ENCODE results near the gene DCAKD. TPM values are rescaled to one million over a fixed set of nuclear protein-coding genes. Genes with fewer than 3 reads are reported as not detected.

Gene DCAKD
- polyA plus RNA-seq, 3 donors from 2014 or later = 8.3 to 22.9 (median 9.3) TPM

DNA sequence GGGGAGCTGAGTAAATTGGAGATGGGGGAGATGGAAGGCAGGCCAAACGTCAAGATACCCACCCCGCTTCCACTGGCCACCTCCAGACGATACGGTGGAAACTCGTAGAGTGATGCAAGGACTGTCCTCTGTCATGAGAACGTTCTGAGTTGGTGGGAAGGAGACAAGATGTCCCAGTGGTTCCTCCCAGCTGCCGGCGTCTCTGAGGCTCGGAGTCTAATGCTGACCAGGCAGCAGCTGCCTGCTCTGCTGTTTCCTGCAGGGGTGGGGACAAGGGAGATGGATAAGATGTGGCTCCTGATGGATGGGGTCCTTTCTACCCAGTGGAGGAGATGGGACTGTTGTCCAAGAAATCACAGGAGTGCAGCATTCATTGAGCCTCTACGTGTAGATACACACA is 55.1 kb downstream of the DCAKD start:
- peaks cover 0 to 9% (median under 1%) of the 10 kb centered on the region in 6 donors for H3K9me3 Mint-ChIP-seq
- no peak for DNase-seq
- no peak overlapping the region for H3K4me3 Mint-ChIP-seq
- peaks cover 2 to 18% (median 7%) of the 10 kb centered on the region in 3 donors for H3K27me3 Mint-ChIP-seq (ENCODE audit: low read depth in 3 of 3)
- no peaks in the 10 kb centered on the region for H3K36me3 Mint-ChIP-seq
- H3K27ac Mint-ChIP-seq = no peak overlapping the region
- H3K4me1 Mint-ChIP-seq = no peaks in the 10 kb centered on the region

DNA sequence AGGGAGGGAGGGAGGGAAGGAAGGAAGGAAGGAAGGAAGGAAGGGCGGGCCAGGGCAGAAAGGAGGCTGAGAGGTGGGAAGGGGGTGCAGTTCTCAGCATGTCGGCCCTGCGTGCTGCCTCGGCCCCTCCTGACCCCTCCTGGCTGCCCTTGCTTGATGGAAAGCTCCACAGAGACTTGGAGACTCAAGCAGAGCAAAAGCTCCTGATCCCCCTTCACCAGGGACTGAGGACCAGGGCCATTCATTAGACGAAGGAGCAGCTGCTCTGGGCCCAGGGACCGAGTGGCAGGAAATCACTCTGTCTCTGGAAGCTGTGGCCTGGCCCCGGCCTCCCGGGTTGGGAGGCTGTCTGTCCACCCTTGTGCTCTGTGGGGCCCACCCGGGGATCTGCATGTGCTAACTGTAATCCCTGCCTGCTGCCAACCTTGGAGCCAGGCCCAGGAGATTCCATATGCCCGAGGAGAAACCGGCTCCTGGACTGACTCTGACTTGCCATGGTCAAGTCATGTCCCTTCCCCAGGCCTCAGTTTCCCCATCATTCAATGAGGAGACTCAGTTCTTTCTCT is 55.9 kb downstream of the DCAKD start:
- H3K27ac Mint-ChIP-seq = no peak overlapping the region
- no peak for DNase-seq
- no peaks in the 10 kb centered on the region for H3K4me1 Mint-ChIP-seq
- peaks cover 0 to 9% (median under 1%) of the 10 kb centered on the region in 6 donors for H3K9me3 Mint-ChIP-seq
- peaks cover 2 to 17% (median 8%) of the 10 kb centered on the region in 3 donors for H3K27me3 Mint-ChIP-seq (ENCODE audit: low read depth in 3 of 3)
- no peak overlapping the region for H3K4me3 Mint-ChIP-seq
- H3K36me3 Mint-ChIP-seq = no peaks in the 10 kb centered on the region

DNA sequence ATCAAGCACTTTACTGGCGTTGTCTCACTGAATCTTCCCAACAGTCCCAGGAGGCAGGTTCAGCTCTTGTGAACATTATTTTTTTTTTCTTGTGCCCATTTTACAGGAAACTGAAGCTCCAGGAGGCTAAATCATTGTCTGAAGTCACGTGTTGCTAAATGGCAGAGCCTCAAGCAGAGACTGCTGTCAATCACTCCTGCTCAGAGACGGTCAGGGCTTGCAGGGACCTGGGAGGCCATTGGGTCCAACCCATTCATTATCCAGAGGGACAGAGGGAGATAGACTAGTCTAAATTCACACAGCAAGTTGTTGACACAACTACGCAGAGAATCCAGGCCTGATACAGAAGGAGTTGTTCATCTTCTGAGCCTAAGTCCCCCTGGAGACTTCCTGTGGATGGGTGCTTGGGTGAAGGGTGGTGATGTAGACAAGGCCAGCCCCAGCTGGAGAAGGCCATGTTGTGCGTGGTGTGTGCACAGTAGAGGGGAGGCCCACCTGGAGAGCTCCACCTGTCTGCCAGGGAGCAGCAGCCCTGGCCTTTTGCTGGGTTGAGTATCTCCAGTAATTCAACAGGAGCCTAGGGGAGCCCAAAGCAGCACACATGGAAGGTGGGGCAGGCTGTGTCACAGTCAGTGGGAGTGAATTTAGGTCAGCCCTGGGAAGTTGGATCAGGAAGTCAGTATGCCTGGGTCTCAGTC is 59.0 kb downstream of the DCAKD start:
- H3K27ac Mint-ChIP-seq = no peak overlapping the region
- H3K27me3 Mint-ChIP-seq (ENCODE audit: low read depth in 3 of 3) = peaks cover 0 to 23% (median 5%) of the 10 kb centered on the region in 3 donors
- no peak for DNase-seq
- H3K36me3 Mint-ChIP-seq = no peaks in the 10 kb centered on the region
- peaks cover 0 to 2% (median 0%) of the 10 kb centered on the region in 6 donors for H3K9me3 Mint-ChIP-seq
- no peaks in the 10 kb centered on the region for H3K4me1 Mint-ChIP-seq
- H3K4me3 Mint-ChIP-seq = no peak overlapping the region

DNA sequence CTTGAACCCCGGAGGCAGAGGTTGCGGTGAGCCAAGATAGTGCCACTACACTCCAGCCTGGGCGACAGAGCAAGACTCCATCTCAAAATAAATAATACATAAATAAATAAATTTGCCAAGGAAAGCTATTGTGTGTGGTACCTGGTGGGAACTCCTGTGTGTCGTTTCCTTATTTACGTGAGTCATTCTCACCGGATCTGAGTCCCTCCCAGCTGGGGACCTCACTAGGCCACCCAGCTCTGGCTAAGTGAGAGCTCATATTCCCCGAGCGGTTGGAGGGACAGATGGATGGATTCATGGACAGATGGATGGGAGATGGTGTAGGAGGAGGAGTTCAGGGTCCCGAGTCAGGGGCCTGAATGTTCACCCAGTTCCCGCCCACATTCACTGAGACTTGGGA is 60.4 kb downstream of the DCAKD start:
- Mint-ChIP-seq H3K9me3 (no peaks in the 10 kb centered on the region), H3K27me3 (ENCODE audit: low read depth in 3 of 3) (peaks cover 5 to 24% (median 10%) of the 10 kb centered on the region in 3 donors), H3K4me3 (no peak overlapping the region), H3K27ac (no peak overlapping the region), H3K36me3 (no peaks in the 10 kb centered on the region), H3K4me1 (no peaks in the 10 kb centered on the region)
- DNase-seq = no peak

DNA sequence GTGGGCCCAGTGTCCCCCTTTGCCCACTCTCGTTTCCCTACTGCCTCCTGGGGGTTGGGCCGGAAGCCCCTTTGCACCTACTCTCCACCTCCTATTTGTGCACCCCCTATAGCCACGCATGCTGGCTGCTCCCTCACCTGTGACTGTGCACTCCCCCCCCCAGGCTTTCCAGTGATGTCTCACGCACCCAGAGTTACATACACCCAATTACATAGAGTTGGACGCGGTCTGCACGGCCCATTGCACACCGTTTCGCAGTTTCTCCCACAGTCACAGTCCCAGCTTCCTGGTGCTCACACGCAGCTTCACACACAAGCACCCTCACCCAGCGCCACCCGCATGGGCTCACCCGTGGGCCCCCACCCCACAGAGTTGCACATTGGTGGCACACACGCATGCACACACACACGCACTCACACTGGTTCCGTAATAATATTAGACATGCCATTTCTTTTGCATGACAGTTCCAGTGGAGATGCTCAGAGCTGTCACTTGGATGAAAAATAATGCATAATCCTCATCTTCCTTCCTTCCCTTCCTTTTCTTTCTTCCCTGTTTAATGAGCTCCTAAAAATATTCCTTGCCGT is 61.8 kb downstream of the DCAKD start:
- peaks cover 5 to 24% (median 14%) of the 10 kb centered on the region in 3 donors for H3K27me3 Mint-ChIP-seq (ENCODE audit: low read depth in 3 of 3)
- no peak overlapping the region for H3K4me3 Mint-ChIP-seq
- H3K36me3 Mint-ChIP-seq = no peaks in the 10 kb centered on the region
- no peak for DNase-seq
- H3K27ac Mint-ChIP-seq = no peak overlapping the region
- no peaks in the 10 kb centered on the region for H3K4me1 Mint-ChIP-seq
- H3K9me3 Mint-ChIP-seq = no peaks in the 10 kb centered on the region

DNA sequence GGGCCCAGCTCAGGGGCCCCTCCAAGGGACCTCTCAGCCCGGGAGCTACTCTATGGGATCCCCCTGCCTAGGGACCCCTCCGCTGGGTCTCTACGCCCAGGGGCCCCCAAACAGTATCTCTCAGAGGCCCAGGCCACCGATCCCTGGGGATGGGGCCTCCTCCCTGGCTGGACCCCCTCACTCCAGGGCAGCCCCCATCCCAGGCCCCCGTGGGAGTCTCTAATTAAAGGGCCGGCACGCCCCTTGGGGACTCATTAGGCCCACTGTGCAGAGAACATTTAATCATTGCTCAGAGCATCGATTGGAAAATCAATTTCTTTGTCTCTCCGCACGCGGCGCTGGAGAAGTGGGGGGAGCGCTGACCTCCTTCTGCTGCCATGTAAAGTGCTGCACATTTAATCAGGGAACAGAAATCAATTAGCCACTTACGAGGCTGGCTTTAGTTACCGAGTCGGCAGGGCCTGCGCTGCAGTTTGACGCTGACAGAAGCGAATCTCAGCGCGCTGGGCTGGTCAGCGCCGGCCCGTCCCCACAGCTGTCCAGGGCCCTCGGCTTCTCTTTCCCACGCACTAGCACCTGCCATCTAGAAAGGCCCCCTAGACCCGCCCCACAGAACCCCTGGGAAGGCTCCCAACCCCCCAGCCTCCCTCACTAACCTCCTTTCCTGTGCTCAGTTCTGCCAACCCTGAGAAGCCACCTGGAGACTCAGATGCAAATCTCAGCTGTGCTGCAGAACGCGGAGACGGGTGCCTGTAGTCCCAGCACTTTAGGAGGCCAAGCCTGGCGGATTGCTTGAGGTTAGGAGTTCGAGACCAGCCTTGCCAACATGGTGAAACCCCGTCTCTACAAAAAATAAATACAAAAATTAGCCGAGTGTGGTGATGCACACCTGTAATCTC is 63.1 kb downstream of the DCAKD start:
- Mint-ChIP-seq H3K27me3 (ENCODE audit: low read depth in 3 of 3) (peaks cover 5 to 19% (median 14%) of the 10 kb centered on the region in 3 donors), H3K9me3 (no peaks in the 10 kb centered on the region), H3K36me3 (no peaks in the 10 kb centered on the region), H3K4me1 (no peaks in the 10 kb centered on the region), H3K27ac (no peak overlapping the region), H3K4me3 (no peak overlapping the region)
- DNase-seq = no peak

DNA sequence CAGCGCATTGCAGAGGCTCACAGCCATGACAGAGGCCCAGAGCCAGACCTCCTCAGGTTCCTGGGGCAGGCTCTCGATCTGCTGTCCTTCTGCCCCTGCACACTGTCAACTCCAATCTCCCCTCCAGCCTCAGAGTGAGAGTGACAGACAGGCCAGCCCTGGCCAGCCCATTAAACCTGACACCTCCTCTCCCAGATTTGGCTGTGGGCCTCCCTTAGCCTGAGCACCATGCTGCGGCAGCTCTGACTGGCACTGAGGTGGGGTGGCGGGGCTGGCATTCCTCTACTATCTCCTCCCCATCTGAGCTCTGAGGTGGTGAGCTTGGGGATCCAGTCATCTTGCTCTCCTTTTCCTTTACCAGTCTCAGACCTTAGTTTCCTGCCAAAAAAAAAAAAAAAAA is 67.9 kb downstream of the DCAKD start:
- no peak overlapping the region for H3K27ac Mint-ChIP-seq
- H3K4me1 Mint-ChIP-seq = no peaks in the 10 kb centered on the region
- no peaks in the 10 kb centered on the region for H3K36me3 Mint-ChIP-seq
- no peak overlapping the region for H3K4me3 Mint-ChIP-seq
- no peak for DNase-seq
- H3K9me3 Mint-ChIP-seq = no peaks in the 10 kb centered on the region
- H3K27me3 Mint-ChIP-seq (ENCODE audit: low read depth in 3 of 3) = peaks cover 8 to 18% (median 16%) of the 10 kb centered on the region in 3 donors

DNA sequence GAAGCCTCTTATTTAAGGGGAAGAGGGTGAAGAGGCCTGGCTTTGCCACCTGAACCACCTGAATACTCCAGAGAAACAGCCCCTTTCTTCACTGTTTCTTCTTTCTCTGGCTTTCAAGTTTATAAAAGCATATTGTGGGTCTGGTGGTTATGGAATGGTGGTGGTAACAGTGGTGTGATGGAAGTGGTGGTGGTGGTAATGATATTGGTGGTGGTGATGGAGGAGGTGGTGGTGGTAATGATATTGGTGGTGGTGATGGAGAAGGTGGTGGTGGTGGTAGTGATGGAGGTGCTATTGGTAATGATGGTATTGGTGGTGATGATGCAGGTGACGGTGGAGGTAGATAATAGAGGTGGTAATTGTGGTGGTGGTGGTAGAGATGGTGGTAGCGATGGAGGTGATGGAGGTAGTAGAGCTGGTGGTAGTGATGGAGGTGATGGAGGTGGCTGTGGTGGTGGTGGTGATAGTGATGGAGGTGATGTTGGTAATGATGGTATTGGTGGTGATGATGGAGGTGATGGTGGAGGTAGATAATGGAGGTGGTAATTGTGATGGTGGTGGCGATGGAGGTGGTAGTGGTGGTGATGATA is 69.2 kb downstream of the DCAKD start:
- Mint-ChIP-seq H3K36me3 (no peaks in the 10 kb centered on the region), H3K27me3 (ENCODE audit: low read depth in 3 of 3) (peaks cover 8 to 16% (median 12%) of the 10 kb centered on the region in 3 donors), H3K4me1 (no peaks in the 10 kb centered on the region), H3K9me3 (no peaks in the 10 kb centered on the region), H3K4me3 (no peak overlapping the region), H3K27ac (no peak overlapping the region)
- no peak for DNase-seq

DNA sequence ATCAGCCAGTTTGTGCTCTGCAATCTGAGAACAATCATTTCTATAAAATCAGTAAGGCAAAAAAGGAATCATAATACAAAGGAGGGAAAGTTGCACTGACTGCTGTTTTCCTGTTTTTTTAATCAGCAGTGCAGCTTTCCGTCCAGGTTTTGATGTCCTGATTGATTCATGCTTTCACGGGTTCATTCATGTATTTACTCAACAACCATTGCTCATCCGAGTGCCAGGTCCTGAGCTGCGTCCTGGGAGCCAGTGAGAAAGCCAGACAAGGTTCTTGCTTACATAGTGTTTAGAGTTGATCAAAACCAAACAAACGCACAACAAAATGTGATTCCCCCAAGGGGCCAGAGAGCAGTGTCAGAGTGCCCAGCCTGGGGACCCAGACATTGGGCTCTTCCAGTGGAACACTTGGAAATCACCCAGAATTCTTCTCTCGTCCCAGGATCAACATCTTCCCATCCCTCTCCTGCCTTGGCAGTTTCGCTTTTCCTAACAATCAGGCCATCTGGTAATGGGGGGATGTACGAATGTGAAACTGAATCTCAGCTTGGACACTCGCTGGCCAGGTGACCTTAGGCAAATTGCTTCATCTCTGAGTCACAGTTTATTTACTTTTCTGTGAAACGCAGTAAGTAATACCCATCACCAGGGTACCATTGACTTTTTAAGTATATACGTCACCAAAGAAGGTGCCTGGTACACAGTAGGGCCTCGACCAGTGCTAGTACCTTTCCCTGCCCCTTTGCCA is 70.0 kb downstream of the DCAKD start:
- no peaks in the 10 kb centered on the region for H3K36me3 Mint-ChIP-seq
- H3K4me1 Mint-ChIP-seq = no peaks in the 10 kb centered on the region
- no peak overlapping the region for H3K27ac Mint-ChIP-seq
- no peak for DNase-seq
- no peaks in the 10 kb centered on the region for H3K9me3 Mint-ChIP-seq
- no peak overlapping the region for H3K4me3 Mint-ChIP-seq
- H3K27me3 Mint-ChIP-seq (ENCODE audit: low read depth in 3 of 3) = peaks cover 4 to 15% (median 13%) of the 10 kb centered on the region in 3 donors

DNA sequence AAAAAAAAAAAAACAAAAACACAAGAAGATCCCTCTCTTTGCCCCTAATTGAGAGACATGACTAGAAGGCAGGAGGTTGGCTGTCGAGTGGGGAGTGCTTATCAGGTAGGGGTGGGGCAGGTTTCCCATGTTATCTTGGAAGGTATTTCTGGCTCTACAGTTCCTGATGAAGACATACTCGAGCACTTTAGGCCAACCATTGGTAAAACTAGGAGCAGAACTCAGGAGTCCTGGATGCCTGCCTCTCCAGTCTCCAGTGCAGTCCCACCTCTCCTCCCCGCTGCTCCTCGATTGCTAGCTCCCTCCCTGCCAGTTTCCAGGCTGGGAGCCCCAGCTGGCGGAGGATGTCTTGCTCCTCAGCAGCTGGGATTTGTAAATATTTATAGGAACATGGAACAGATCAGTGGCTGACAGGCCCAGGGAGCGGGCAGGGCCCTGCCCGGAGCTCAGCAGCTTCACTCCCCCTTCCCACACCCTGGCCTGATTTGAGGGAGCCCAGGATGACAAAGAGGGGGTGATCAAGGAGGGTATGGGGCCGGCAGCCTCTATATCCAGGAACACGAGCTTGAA is 71.9 kb downstream of the DCAKD start:
- H3K9me3 Mint-ChIP-seq = no peaks in the 10 kb centered on the region
- no peaks in the 10 kb centered on the region for H3K4me1 Mint-ChIP-seq
- no peaks in the 10 kb centered on the region for H3K36me3 Mint-ChIP-seq
- H3K27me3 Mint-ChIP-seq (ENCODE audit: low read depth in 3 of 3) = peaks cover 4 to 19% (median 8%) of the 10 kb centered on the region in 3 donors
- no peak overlapping the region for H3K27ac Mint-ChIP-seq
- no peak overlapping the region for H3K4me3 Mint-ChIP-seq
- no peak for DNase-seq

DNA sequence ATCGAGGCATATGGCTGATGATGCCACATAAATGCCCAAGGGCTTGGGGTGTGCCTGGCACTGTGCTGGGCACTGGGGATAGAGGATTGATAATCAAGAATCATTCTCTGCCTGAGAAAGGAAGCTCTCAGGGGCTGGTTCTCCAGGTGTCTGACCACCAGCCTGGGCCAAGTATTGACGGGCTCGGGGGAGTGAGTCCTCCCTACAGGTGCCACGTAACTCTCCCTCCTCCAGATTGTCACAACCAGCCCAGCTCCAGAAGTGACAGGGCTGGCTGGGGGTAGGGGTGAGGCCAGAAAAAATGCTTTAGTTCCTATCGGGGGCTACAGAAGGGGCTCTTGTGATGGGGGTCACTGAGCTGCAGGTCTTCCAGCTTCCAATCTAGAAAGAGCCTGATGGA is 72.6 kb downstream of the DCAKD start:
- H3K4me3 Mint-ChIP-seq = no peak overlapping the region
- H3K9me3 Mint-ChIP-seq = no peaks in the 10 kb centered on the region
- H3K27ac Mint-ChIP-seq = no peak overlapping the region
- no peaks in the 10 kb centered on the region for H3K36me3 Mint-ChIP-seq
- DNase-seq = no peak
- no peaks in the 10 kb centered on the region for H3K4me1 Mint-ChIP-seq
- H3K27me3 Mint-ChIP-seq (ENCODE audit: low read depth in 3 of 3) = peaks cover 4 to 19% (median 8%) of the 10 kb centered on the region in 3 donors

DNA sequence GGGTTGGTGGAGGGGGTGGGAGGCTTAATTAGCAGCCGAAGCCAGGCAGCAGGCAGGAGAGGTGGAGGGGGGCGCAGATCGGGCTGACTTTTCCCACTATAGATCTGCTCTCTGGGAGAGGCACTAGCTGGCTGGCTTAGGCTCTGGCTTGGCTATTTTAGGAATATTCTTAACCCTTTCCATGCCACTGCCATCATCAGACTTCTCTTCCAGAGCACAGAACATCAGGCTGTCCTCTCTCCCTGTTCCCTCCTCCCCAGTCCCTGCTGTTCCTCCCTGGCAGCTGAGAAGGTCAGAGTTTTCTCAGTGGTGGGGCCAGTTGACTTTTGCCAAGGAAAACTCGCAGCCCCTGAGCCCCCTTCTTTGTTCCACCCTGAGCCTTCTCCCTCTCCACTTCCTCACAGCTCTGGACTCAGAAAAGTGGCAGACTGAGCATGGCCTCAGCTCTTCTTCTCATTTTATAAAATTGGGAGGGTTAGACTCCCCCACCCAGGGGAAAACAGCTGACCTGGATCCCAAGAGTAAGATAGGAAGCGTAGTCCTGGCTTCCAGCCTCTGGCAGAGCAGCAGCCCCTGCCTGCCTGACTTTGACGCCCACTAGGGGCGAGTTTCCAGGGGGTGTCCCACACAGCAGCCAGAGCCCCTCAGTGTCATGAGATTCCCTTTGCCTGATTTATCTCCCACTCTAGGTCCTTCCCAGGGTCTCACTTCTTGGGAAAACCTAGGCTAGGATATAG is 73.5 kb downstream of the DCAKD start:
- H3K36me3 Mint-ChIP-seq = no peaks in the 10 kb centered on the region
- no peak for DNase-seq
- no peaks in the 10 kb centered on the region for H3K4me1 Mint-ChIP-seq
- H3K27ac Mint-ChIP-seq = no peak overlapping the region
- H3K9me3 Mint-ChIP-seq = no peaks in the 10 kb centered on the region
- peaks cover 4 to 19% (median 9%) of the 10 kb centered on the region in 3 donors for H3K27me3 Mint-ChIP-seq (ENCODE audit: low read depth in 3 of 3)
- H3K4me3 Mint-ChIP-seq = no peak overlapping the region
